HCT116 (cell line): Measurements from ENCODE around the gene ADGRB3.

Source experiments
- EZH2phosphoT487 ChIP-seq: fragments of 200-600 bp; IDR thresholded peaks from 2 replicates; pipeline ENCODE4 v1.6.1; 2018; ENCODE audit warnings: antibody characterized with exemption, borderline replicate concordance
- POLR2A ChIP-seq: IDR thresholded peaks from 2 replicates; pipeline ENCODE4 v1.7.0; 2011; ENCODE audit warnings: borderline replicate concordance; ENCODE audit not compliant: insufficient read depth, insufficient read length; ENCODE audit errors: extremely low read depth
- TF ChIP-seq, protein P1 (sequence below), 3 experiments: fragments of 200-600 bp in 1 of 3; sonication (generic) in 1 of 3; IDR thresholded peaks in 2 of 3; conservative IDR thresholded peaks in 1 of 3; 2 replicates each; pipeline ENCODE4 v1.5.1; 2012 to 2017; ENCODE audit warnings: low read depth in 2 of 3, low read length in 2 of 3, antibody characterized with exemption in 1 of 3, borderline replicate concordance in 1 of 3, control low read depth in 1 of 3, mild to moderate bottlenecking in 1 of 3, mixed read lengths in 1 of 3, mixed run types in 1 of 3, moderate library complexity in 1 of 3; ENCODE audit not compliant: insufficient read depth in 1 of 3
- TF ChIP-seq, protein P2 (sequence below): IDR thresholded peaks from 2 replicates; pipeline ENCODE4 v1.6.1; 2011; ENCODE audit warnings: mild to moderate bottlenecking, low read length, moderate library complexity; ENCODE audit not compliant: insufficient replicate concordance; ENCODE audit errors: extremely low read depth

- TF ChIP-seq, protein P1, sequence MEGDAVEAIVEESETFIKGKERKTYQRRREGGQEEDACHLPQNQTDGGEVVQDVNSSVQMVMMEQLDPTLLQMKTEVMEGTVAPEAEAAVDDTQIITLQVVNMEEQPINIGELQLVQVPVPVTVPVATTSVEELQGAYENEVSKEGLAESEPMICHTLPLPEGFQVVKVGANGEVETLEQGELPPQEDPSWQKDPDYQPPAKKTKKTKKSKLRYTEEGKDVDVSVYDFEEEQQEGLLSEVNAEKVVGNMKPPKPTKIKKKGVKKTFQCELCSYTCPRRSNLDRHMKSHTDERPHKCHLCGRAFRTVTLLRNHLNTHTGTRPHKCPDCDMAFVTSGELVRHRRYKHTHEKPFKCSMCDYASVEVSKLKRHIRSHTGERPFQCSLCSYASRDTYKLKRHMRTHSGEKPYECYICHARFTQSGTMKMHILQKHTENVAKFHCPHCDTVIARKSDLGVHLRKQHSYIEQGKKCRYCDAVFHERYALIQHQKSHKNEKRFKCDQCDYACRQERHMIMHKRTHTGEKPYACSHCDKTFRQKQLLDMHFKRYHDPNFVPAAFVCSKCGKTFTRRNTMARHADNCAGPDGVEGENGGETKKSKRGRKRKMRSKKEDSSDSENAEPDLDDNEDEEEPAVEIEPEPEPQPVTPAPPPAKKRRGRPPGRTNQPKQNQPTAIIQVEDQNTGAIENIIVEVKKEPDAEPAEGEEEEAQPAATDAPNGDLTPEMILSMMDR (IDR thresholded peaks at IDR 0.05 in 2 of 3, conservative IDR thresholded peaks at IDR 0.05 in 1 of 3; ENCODE audit: borderline replicate concordance in 1 of 3, insufficient read depth in 1 of 3, low read depth in 2 of 3, low read length in 2 of 3): no peak
- TF ChIP-seq POLR2A (no peak), EZH2phosphoT487 (no peak)
- TF ChIP-seq, protein P2, sequence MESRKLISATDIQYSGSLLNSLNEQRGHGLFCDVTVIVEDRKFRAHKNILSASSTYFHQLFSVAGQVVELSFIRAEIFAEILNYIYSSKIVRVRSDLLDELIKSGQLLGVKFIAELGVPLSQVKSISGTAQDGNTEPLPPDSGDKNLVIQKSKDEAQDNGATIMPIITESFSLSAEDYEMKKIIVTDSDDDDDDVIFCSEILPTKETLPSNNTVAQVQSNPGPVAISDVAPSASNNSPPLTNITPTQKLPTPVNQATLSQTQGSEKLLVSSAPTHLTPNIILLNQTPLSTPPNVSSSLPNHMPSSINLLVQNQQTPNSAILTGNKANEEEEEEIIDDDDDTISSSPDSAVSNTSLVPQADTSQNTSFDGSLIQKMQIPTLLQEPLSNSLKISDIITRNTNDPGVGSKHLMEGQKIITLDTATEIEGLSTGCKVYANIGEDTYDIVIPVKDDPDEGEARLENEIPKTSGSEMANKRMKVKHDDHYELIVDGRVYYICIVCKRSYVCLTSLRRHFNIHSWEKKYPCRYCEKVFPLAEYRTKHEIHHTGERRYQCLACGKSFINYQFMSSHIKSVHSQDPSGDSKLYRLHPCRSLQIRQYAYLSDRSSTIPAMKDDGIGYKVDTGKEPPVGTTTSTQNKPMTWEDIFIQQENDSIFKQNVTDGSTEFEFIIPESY: no peak
Measured at GRCh38 chr6:68880050-68880813, 245.2 kb downstream of the ADGRB3 start.
